ENCODE measurements around the gene AP1M1.

The AP1M1 gene

DNA sequence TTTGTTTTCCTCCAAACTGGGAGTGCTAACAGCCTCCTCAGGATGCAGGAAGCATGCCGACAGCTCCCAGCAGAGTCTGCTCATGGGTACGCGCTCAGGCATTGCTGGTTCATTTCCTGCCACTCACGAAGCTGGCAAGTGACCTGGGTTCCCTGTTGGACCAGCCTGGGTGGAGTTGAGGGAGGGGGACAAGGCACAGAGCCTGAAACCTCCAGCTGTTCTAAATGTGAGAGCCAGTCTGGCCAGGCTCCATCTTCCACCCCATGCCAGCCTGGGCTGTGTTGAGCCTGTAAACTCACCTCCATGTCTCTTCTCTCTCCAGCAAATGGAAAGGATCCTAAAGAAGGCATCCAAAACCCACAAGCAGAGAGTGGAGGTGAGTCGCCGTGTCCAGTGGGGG lies 7.5 kb upstream of the AP1M1 start:
- WGBS, 2 donors (ENCODE audit: extremely low coverage in 2 of 2, insufficient read length in 2 of 2, insufficient replicate concordance in 1 of 2): no CpG with 5 or more reads among the region's 6 CpGs

DNA sequence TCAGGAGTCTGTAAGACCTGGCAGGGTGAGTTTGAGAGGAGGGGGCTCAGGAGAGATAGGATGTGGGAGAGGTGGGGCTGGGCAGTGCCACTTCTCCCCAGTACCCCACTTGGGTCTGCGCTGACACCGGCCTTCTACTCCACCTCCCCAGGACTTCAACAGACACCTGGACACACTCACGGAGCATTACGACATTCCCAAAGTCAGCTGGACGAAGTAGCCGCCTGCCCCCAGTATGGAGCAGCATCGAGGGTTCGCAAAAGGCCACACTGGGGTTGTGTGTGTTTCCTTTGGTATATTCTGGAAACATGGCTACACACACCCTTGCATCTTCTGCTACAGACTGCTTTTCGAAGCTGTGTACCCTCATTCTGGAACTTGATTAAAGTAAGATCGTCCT lies 7.0 kb upstream of the AP1M1 start:
- no peak overlapping the region for H2AFZ ChIP-seq (ENCODE audit: low read length)
- H2AK5ac ChIP-seq (ENCODE audit: low read depth, low read length): no peak overlapping the region
- no peak overlapping the region for H3K4me2 ChIP-seq (ENCODE audit: insufficient read depth, low read length, poor library complexity, severe bottlenecking)
- peaks cover 40 to 61% of the 10 kb centered on the region in 2 donors for H3K36me3 ChIP-seq (replicated peaks in 1 of 2; ENCODE audit: control insufficient read depth in 2 of 2, insufficient read depth in 2 of 2, low read length in 2 of 2)
- peaks cover 7% of the 10 kb centered on the region for H3K79me1 ChIP-seq (ENCODE audit: low read depth, low read length)
- no peak overlapping the region for H4K91ac ChIP-seq (ENCODE audit: low read depth, low read length, poor library complexity)
- H4K8ac ChIP-seq (ENCODE audit: low read depth, low read length): no peak overlapping the region
- H3K27ac ChIP-seq (replicated peaks; ENCODE audit: low read length): no peak overlapping the region
- H2BK12ac ChIP-seq (ENCODE audit: low read length): no peak overlapping the region
- H3K9me3 ChIP-seq (replicated peaks in 1 of 2; ENCODE audit: control insufficient read depth in 2 of 2, insufficient read depth in 1 of 2, low read depth in 1 of 2, low read length in 2 of 2): peaks cover 0 to 2% of the 10 kb centered on the region in 2 donors
- H3K4ac ChIP-seq (ENCODE audit: low read length): no peak overlapping the region
- H3K4me1 ChIP-seq (ENCODE audit: control insufficient read depth in 2 of 2, insufficient read depth in 1 of 2, low read depth in 1 of 2, low read length in 2 of 2): no peaks in the 10 kb centered on the region
- WGBS, 2 donors (ENCODE audit: extremely low coverage in 2 of 2, insufficient read length in 2 of 2, insufficient replicate concordance in 1 of 2): no CpG with 5 or more reads among the region's 10 CpGs
- no peak overlapping the region for H2BK15ac ChIP-seq (ENCODE audit: low read length)
- H3K14ac ChIP-seq (ENCODE audit: low read length): no peak overlapping the region
- no peak for DNase-seq (ENCODE audit: low spot score)
- H3K4me3 ChIP-seq (ENCODE audit: low read length in 2 of 2): no peak overlapping the region
- H3K18ac ChIP-seq (ENCODE audit: low read length): no peak overlapping the region
- no peak overlapping the region for H2BK120ac ChIP-seq (ENCODE audit: low read depth, low read length)
- H3K27me3 ChIP-seq (ENCODE audit: control insufficient read depth in 3 of 3, insufficient read depth in 3 of 3, low read depth in 1 of 3, low read length in 3 of 3): no peaks in the 10 kb centered on the region
- no peak overlapping the region for H3K23ac ChIP-seq (ENCODE audit: low read depth, low read length, poor library complexity)
- H2BK5ac ChIP-seq (ENCODE audit: low read length): no peak overlapping the region
- H3K9ac ChIP-seq (ENCODE audit: low read depth, low read length, poor library complexity): no peak overlapping the region

More for the DNA sequence above, 7.5 kb upstream of the AP1M1 start:
- Histone ChIP-seq H2AK5ac (ENCODE audit: low read depth, low read length) (no peak overlapping the region), H3K9me3 (replicated peaks in 1 of 2; ENCODE audit: control insufficient read depth in 2 of 2, insufficient read depth in 1 of 2, low read depth in 1 of 2, low read length in 2 of 2) (peaks cover 0 to 2% of the 10 kb centered on the region in 2 donors), H4K91ac (ENCODE audit: low read depth, low read length, poor library complexity) (no peak overlapping the region), H2BK15ac (ENCODE audit: low read length) (no peak overlapping the region), H3K4me2 (ENCODE audit: insufficient read depth, low read length, poor library complexity, severe bottlenecking) (no peak overlapping the region), H3K18ac (ENCODE audit: low read length) (no peak overlapping the region), H3K9ac (ENCODE audit: low read depth, low read length, poor library complexity) (no peak overlapping the region), H3K4ac (ENCODE audit: low read length) (no peak overlapping the region), H3K27me3 (ENCODE audit: control insufficient read depth in 3 of 3, insufficient read depth in 3 of 3, low read depth in 1 of 3, low read length in 3 of 3) (no peaks in the 10 kb centered on the region), H2BK12ac (ENCODE audit: low read length) (no peak overlapping the region), H3K4me1 (ENCODE audit: control insufficient read depth in 2 of 2, insufficient read depth in 1 of 2, low read depth in 1 of 2, low read length in 2 of 2) (no peaks in the 10 kb centered on the region), H3K14ac (ENCODE audit: low read length) (no peak overlapping the region), H2BK5ac (ENCODE audit: low read length) (no peak overlapping the region), H4K8ac (ENCODE audit: low read depth, low read length) (no peak overlapping the region), H3K79me1 (ENCODE audit: low read depth, low read length) (peaks cover 7% of the 10 kb centered on the region), H3K23ac (ENCODE audit: low read depth, low read length, poor library complexity) (peak overlapping the region; percentile 40), H2AFZ (ENCODE audit: low read length) (no peak overlapping the region), H3K4me3 (ENCODE audit: low read length in 2 of 2) (peak overlapping the region in 1 of 2 donors; percentile 21), H3K27ac (replicated peaks; ENCODE audit: low read length) (no peak overlapping the region), H3K36me3 (replicated peaks in 1 of 2; ENCODE audit: control insufficient read depth in 2 of 2, insufficient read depth in 2 of 2, low read length in 2 of 2) (peaks cover 40 to 61% of the 10 kb centered on the region in 2 donors), H2BK120ac (ENCODE audit: low read depth, low read length) (no peak overlapping the region)
- no peak for DNase-seq (ENCODE audit: low spot score)

DNA sequence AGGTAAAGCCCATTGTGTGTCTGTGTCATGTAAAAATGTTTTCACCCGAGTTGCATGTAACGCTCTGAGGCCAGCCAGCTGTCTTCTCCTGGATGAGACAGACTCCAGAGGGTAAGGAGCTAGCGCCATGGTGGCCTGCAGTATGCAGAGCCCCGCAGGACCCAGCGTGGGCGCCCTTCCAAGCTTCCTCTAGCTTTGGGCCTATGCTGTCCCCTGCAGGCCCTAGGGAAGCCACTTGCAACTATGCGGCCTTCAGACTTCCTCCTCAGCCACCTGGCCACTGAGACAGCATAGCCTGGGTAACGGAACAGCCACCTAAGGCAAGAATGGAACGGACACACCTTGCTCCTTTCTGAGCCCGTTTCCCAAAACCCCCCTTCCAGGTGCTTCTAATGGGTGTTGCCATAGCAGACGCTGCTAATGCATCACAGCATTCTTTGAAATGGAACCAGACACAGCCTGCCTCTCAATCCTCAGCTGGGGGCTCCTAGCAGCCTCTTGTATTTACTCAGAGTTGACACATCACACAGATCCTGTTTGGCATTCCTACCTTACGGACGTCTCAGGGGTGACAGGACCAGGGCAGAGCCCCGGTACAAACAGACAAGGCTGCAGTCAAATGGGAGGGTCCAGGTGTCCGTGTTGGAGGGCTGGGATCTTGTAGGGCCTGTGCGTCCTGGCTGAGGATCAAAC lies 6.3 kb upstream of the AP1M1 start:
- Histone ChIP-seq H3K23ac (ENCODE audit: low read depth, low read length, poor library complexity) (no peak overlapping the region), H2AFZ (ENCODE audit: low read length) (no peak overlapping the region), H2BK15ac (ENCODE audit: low read length) (no peak overlapping the region), H3K36me3 (replicated peaks in 1 of 2; ENCODE audit: control insufficient read depth in 2 of 2, insufficient read depth in 2 of 2, low read length in 2 of 2) (peaks cover 40 to 61% of the 10 kb centered on the region in 2 donors), H3K4me1 (ENCODE audit: control insufficient read depth in 2 of 2, insufficient read depth in 1 of 2, low read depth in 1 of 2, low read length in 2 of 2) (no peaks in the 10 kb centered on the region), H3K27me3 (ENCODE audit: control insufficient read depth in 3 of 3, insufficient read depth in 3 of 3, low read depth in 1 of 3, low read length in 3 of 3) (no peaks in the 10 kb centered on the region), H3K14ac (ENCODE audit: low read length) (no peak overlapping the region), H3K27ac (replicated peaks; ENCODE audit: low read length) (no peak overlapping the region), H4K8ac (ENCODE audit: low read depth, low read length) (no peak overlapping the region), H2AK5ac (ENCODE audit: low read depth, low read length) (no peak overlapping the region), H3K4me2 (ENCODE audit: insufficient read depth, low read length, poor library complexity, severe bottlenecking) (no peak overlapping the region), H3K9me3 (replicated peaks in 1 of 2; ENCODE audit: control insufficient read depth in 2 of 2, insufficient read depth in 1 of 2, low read depth in 1 of 2, low read length in 2 of 2) (peaks cover 0 to 2% of the 10 kb centered on the region in 2 donors), H2BK5ac (ENCODE audit: low read length) (no peak overlapping the region), H3K9ac (ENCODE audit: low read depth, low read length, poor library complexity) (no peak overlapping the region), H3K79me1 (ENCODE audit: low read depth, low read length) (peaks cover 7% of the 10 kb centered on the region), H2BK120ac (ENCODE audit: low read depth, low read length) (no peak overlapping the region), H3K4ac (ENCODE audit: low read length) (no peak overlapping the region), H3K18ac (ENCODE audit: low read length) (no peak overlapping the region), H4K91ac (ENCODE audit: low read depth, low read length, poor library complexity) (no peak overlapping the region), H2BK12ac (ENCODE audit: low read length) (no peak overlapping the region), H3K4me3 (ENCODE audit: low read length in 2 of 2) (no peak overlapping the region)
- DNase-seq (ENCODE audit: low spot score): no peak
- no CpG with 5 or more reads among the region's 16 CpGs for WGBS, 2 donors (ENCODE audit: extremely low coverage in 2 of 2, insufficient read length in 2 of 2, insufficient replicate concordance in 1 of 2)

DNA sequence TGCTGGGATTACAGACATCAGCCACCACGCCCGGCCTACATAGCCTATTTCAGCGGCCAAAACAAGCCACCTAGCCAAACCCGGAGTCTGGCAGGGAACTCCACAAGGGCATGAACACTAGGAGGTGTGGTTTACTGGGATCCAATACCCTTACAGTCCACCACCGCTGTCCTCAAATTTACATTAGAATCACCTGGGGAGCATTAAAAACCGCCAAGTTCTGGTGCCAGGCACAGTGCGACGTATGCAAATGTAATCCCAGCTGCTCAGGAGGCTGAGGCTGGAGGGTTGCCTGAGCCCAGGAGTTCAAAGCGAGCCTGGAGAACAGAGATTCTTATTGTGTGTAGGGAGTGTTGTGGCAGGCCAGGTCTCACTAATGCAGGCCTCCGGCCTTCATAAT lies 4.2 kb upstream of the AP1M1 start:
- H2BK15ac ChIP-seq (ENCODE audit: low read length): no peak overlapping the region
- no peak overlapping the region for H3K4me2 ChIP-seq (ENCODE audit: insufficient read depth, low read length, poor library complexity, severe bottlenecking)
- no peaks in the 10 kb centered on the region for H3K27me3 ChIP-seq (ENCODE audit: control insufficient read depth in 3 of 3, insufficient read depth in 3 of 3, low read depth in 1 of 3, low read length in 3 of 3)
- H3K4ac ChIP-seq (ENCODE audit: low read length): no peak overlapping the region
- no peak overlapping the region for H3K14ac ChIP-seq (ENCODE audit: low read length)
- peaks cover 33 to 42% of the 10 kb centered on the region in 2 donors for H3K36me3 ChIP-seq (replicated peaks in 1 of 2; ENCODE audit: control insufficient read depth in 2 of 2, insufficient read depth in 2 of 2, low read length in 2 of 2)
- no peak overlapping the region for H3K23ac ChIP-seq (ENCODE audit: low read depth, low read length, poor library complexity)
- no peak overlapping the region for H2BK120ac ChIP-seq (ENCODE audit: low read depth, low read length)
- no CpG with 5 or more reads among the region's 10 CpGs for WGBS, 2 donors (ENCODE audit: extremely low coverage in 2 of 2, insufficient read length in 2 of 2, insufficient replicate concordance in 1 of 2)
- peaks cover under 1% of the 10 kb centered on the region in 2 donors for H3K4me1 ChIP-seq (ENCODE audit: control insufficient read depth in 2 of 2, insufficient read depth in 1 of 2, low read depth in 1 of 2, low read length in 2 of 2)
- H3K4me3 ChIP-seq (ENCODE audit: low read length in 2 of 2): no peak overlapping the region
- H3K27ac ChIP-seq (replicated peaks; ENCODE audit: low read length): no peak overlapping the region
- peaks cover 5% of the 10 kb centered on the region for H3K79me1 ChIP-seq (ENCODE audit: low read depth, low read length)
- no peak for DNase-seq (ENCODE audit: low spot score)
- no peak overlapping the region for H4K91ac ChIP-seq (ENCODE audit: low read depth, low read length, poor library complexity)
- H3K9ac ChIP-seq (ENCODE audit: low read depth, low read length, poor library complexity): no peak overlapping the region
- H3K18ac ChIP-seq (ENCODE audit: low read length): no peak overlapping the region
- H4K8ac ChIP-seq (ENCODE audit: low read depth, low read length): no peak overlapping the region
- peaks cover 0 to 2% of the 10 kb centered on the region in 2 donors for H3K9me3 ChIP-seq (replicated peaks in 1 of 2; ENCODE audit: control insufficient read depth in 2 of 2, insufficient read depth in 1 of 2, low read depth in 1 of 2, low read length in 2 of 2)
- no peak overlapping the region for H2AK5ac ChIP-seq (ENCODE audit: low read depth, low read length)
- H2AFZ ChIP-seq (ENCODE audit: low read length): no peak overlapping the region
- no peak overlapping the region for H2BK5ac ChIP-seq (ENCODE audit: low read length)
- H2BK12ac ChIP-seq (ENCODE audit: low read length): no peak overlapping the region

All from neuronal stem cell (in vitro differentiated cells).